HG03196 (cell line): Measurements from ENCODE around the gene CD96.
"Not testable (repeated sequence)": the region's sequence is repeated elsewhere in the genome, so short reads cannot be mapped to it uniquely, and the experiment has no call there.

Source experiments
- ATAC-seq: cut with Tn5 transposase; IDR thresholded peaks from one replicate; pipeline ENCODE4 v1.9.1; 2021; ENCODE audit not compliant: unreplicated experiment

The CD96 gene

DNA sequence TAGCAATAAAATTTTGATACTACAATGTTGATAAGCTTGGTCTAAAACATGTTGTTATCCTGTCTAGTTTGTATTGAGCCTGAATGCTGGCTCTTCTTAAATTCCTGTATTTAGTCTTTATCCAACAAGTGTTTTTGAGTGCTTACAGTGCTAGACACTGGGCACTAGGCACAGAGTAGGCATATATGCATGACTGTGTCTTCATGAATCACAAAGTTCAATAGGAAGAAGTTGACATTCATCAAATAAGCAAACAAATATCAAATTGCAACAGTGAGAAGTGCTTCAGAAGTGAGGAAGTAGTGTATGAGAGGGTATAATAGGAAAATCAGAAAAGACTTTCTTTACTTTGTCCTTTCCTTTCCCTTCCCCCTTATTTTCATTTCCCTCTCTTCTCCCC is 6.8 kb downstream of the CD96 start:
- ATAC-seq = no peak

DNA sequence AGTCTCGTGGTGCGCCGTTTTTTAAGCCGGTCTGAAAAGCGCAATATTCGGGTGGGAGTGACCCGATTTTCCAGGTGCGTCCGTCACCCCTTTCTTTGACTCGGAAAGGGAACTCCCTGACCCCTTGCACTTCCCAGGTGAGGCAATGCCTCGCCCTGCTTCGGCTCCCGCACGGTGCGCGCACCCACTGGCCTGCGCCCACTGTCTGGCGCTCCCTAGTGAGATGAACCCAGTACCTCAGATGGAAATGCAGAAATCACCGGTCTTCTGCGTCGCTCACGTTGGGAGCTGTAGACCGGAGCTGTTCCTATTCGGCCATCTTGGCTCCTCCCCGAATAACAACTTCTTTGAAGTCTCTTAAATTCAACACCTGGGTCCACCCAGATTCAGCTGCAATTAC is 19.9 kb downstream of the CD96 start:
- ATAC-seq = not testable (repeated sequence)

DNA sequence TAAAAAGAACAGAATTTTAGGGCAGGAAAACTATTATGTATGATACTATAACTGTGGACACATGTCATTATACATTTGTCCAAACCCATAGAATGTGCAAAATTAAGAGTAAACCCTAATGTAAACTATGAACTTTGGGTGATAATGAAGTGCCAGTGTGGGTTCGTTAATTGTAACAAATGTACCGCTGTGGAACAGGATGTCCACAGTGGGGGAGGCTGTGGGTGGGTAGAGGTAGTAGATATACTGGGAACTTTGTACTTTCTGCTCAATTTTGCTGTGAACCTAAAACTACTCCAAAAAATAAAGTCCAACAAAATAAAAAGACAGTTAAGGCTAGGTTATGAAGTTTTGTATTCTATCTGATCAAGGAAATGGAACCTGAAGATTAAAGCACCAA is 24.8 kb downstream of the CD96 start:
- ATAC-seq = no peak

DNA sequence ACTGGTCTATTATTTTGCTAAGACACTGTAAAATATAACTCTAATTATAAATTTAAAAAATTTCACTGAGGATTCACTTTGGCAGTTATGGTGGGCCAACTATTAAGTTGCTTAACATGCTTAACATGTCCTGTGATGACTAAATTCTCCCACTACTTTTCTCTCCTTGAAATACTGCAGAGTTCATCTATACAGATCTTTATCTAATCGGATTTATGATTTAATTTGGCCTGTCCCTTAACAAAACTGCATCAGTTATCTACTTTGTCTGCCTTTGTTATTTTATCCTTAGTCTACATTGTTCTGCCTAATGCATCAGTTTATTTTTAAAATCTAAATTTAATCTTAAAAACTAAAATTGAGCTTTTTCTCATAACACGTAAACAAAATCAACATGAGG is 26.4 kb downstream of the CD96 start:
- ATAC-seq = no peak

DNA sequence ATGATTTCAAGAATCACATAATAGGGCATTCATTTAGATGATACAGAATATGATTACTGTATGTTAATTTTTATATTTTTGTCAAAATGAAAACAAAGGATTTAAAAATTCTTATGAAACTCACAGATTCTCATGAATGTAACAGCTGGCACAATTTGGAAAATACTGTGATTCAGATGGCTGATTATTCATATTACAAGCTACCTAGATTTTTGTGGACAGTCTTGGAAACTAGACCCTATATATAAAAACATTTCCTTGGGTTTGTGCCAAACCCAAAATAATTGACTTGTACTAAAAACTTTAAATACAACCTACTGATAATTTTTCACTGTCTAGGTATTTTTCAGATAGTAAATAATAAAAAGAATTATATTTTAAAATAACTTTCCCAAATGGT is 26.9 kb downstream of the CD96 start:
- no peak for ATAC-seq

DNA sequence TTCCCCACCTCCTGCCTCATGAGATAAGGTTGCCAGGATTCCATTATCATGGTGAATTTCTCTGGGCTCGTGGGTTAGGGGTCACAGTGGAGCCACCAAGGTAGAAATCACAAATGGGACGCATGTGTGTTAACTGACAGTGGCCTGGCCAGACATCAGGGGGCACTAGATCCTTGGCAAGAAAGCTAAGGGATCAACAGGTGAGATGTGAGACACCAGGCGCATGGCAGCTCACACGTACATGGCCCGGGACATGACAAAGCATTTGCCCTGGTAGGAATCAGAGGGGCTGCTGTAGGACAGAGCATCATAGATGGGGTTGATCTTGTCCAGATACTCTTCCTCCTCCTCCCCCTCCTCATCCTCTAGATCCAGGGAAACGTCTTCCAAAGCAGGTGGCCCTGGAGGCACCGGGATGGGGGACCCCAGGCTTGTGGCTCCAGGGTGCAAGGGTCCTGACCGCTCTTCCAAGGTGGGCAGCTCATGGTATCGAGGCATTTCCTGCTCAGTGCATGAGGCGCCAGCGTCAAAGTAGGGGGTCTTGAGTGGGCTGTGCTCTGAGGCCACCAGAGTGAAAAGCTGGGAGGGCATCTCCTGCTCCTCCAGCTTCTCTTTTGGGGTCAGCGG is 28.5 kb downstream of the CD96 start:
- no peak for ATAC-seq

DNA sequence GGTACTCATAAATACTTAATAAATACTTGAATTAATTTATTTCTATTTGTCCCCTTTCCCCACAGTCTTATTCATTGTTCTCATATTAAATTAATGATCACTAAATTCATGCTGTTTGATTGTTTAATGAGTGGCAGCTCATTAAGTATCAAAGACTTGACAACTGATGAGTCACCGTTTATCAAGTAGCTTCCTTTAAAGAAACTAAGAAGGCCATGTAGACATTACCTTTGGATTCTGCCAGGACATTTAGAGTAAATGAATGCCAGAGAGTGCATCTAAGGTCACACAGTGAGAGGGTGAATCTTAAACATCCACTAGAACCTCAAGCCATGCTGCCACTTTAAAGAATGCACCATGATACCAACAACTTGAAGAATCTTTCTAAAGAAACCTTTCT is 29.3 kb downstream of the CD96 start:
- no peak for ATAC-seq

DNA sequence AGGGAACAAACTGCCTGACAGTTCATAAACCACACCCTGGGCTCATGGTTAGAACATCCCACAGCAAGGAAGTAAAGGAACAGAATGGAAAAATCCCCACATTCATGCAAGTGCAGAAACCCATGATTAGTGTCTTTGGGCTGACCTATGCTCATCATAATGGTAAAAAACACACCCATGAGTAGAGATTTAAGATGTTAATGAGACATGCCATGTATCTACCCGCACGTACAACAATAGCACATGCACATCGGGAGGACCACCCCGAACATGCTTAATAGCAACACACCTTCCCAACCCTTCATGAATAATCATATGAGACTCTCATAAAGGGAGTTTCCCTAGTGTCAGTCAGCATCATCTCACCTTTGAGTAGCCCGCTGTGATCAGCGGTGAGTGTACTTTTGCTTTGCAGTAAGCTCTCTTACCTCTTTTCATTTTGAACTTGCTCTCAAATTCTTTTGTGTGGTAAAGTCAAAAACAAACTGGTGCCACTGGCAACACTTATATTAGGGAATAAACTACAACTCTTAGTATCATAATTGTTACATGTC is 30.0 kb downstream of the CD96 start:
- no peak for ATAC-seq

DNA sequence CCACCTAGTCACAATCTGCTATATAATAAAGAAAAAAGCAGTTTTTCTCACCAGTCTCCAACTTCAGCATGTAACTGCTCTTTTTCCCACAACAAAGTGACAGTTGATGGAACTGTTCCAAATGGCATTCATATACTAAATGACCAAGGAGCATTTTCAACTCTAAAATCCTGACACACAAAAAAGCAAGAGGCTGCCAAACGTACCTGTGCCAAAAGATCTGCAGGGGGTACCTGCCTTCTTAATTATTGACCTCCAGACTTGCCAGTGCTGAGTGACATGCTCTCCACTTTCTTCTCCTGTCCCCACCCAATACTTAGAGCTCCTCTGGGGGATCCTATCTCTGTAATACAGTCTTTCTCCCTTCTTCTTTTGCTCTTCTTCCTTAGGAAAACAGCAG is 35.1 kb downstream of the CD96 start:
- no peak for ATAC-seq

DNA sequence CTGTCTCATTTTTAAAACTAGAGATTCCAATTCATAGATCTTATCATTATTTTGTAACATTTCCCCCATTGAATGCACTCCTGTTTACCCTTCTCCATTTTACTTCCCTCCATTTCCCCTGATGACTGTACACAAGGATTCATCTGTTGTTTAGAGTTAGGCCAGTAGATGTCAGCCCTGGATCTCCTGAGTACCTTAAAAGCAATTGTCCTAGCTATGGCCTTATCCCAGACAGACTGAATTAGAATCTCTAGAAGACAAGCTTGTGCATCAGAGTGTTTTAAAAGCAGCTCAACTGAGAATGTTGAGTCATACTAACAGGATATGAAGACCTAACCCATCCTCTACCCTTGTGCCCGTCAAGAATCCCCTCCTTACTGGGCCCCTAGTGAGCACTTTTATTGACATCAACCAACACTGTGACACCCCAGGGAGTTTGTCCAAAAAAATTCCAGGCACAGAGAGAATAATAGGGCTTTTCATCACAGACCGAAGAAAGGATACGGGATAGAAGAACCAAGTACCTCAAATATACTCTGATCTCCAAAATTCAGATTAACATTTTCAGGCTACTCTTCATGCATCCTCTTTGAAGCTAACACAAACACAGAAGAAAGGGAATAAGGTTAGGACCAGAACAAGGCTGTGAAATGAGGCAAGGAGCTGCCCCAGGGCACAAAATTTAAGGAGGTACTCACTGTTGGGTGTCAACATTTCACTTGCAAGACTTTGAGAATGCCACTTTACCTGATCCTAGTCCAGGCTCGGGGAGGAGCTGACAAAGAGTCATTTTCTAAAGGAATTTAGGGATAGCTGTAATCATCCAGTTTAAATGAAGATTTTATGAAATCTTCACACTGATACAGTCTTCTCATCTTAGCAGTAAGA is 36.0 kb downstream of the CD96 start:
- peak; percentile 85 for ATAC-seq

DNA sequence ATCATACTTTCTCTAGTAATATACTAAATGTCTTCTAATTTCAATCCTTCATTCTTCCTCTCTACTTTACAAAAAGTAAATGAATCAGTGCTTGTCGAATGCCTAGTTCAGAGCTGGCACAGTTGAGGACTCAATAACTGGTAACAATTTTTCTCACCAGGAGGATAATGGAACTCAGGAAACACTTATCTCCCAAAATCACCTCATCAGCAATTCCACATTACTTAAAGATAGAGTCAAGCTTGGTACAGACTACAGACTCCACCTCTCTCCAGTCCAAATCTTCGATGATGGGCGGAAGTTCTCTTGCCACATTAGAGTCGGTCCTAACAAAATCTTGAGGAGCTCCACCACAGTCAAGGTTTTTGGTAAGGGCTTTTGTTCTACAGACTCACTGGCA is 36.9 kb downstream of the CD96 start:
- ATAC-seq = no peak

DNA sequence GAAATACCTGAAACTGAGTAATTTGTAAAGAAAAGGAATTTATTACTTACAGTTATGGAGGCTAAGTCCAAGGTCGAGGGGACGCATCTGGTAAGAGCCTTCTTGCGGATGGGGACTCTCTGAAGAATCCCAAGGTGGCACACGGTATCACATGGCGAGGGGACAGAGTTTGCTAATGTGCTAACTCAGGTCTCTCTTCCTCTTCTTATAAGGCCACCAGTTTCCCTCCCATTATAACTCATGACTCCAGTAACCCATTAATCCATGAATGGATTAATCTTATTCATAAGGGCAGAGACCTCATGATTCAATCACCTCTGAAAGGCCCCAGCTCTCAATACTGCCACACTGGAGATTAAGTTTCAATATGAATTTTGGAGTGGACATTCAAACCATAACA is 37.5 kb downstream of the CD96 start:
- ATAC-seq = no peak

DNA sequence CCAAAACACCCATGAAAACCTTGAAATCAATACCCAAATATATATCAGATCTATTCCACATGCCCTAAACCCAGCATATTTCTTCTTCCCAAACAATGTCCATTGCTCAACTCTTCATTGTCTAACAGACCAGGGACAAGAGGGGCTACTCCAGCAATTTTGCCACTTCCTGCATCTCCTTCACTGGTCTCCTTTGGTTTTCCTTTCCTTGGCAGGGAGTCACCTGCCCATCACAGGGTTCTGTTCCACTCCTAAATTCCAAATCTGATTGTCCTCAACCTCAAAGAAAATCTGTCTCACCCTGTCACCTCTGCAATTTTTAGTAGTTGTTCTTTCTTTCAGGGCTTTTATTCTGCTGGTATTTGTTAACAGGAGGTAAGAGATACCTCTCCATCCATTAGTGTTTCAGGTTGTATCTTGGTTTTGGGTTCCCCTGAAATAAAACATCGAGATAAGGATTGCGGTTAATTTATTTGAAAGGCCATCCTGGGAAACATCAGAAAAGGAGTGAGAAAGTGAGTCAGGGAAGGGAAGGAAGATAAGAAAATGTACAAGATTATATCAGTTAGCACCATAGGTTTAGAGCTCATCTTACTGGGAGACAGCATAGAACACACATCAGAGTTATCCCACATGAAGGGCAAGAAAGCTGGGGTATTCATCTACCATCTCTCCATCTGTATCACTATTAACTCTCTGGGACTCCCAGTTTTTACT is 39.6 kb downstream of the CD96 start:
- ATAC-seq = no peak

DNA sequence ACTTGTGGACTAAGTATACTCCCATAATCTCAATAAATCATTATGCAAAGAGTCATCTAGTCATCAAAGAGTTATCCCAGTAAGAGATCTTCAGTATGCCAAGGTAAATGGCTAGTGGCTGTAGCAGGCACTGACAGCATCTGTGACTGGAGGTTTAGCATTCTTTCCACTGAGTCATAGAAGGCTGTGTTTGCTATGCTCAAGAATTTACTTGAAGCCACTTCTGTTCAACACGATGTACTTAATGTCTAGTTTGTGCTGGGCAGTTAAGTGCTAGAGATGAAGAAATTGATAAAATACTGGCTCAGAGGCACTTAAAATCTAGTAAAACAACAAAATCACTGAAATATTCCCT is 40.1 kb downstream of the CD96 start:
- no peak for ATAC-seq

DNA sequence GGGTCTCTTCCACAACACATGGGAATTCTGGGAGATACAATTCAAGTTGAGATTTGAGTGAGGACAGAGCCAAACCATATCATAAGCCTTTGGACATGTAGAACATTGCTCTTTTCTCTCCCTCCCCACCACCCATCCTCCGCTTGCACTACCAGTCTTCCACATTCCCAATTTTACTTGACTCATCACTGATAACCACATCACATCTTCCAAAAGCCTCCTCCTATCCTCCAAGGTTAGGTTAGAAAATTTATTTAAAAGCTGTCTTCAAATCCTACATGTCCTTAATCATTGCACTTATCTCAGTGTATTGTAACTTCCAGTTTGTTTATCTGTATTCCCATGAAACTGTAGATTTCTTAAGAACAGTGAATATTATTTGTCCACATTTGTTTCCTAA is 42.7 kb downstream of the CD96 start:
- ATAC-seq = no peak

DNA sequence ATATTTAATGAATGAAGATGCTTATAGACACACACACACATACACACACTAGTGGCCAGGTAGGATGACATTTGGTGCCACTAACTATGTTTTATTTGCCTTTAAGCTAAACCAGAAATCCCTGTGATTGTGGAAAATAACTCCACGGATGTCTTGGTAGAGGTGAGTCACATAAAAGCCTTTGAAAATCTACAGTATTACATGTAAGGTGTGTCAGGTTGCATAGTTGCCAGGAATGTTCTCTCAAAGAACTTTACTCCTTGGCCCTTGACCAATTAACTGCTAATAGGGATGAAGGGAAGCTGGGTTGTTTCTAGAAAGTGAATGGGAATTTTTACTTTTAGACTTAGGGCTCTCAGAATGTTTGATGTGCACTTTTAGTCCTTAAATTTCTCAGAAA is 43.2 kb downstream of the CD96 start:
- no peak for ATAC-seq

DNA sequence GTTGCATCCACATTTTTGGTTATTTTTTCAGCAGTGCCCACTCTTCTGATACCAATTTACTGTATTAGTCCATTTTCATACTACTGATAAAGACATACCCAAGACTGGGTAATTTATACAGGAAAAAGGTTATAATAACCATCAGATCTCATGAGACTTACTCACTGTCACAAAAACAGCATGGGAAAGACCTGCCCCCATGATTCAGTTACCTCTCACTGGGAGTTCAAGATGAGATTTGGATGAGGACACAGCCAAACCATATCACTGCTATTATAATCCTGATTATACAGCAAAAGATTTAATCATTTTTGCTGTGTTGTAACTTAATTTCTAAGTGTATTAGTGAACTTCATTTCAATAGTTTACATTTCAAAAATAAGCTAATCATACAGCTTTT is 46.5 kb downstream of the CD96 start:
- ATAC-seq = no peak

DNA sequence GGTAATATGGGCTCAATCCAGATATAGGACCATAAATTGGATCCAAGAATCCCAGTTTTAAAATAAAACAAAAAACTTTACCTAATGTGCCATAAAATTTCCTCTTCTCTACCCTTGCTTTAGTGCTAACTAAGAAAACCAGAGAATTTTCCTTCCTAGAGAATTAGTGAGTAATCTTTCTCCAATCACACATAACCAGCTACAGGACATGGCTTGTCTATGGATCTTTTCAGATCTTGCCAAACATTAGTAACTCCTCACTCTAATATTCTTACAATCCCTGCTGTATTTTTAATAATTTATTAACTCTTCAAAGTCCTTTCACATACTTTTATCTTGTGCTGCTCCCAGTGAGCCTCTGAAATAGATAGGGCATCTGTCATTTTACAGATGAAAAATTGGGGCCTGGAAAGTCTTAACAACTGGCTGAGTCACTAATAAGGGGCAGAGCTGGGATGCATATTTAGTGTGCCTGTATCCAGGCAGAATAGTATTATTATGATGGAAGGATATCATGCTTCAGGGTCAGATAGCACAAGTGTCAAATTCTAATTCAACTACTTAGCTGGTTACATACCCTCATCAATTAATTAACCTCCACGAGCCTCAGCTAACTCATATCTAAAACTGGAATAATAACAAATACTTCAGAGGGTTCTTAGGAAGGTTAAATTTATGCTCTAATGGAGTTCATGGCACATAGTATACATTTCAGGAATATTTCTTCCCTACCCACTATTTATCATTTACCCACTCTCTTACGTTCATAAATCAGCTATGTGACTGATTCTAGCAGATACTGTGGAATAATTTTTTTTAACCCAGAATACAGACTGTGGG is 47.5 kb downstream of the CD96 start:
- no peak for ATAC-seq

DNA sequence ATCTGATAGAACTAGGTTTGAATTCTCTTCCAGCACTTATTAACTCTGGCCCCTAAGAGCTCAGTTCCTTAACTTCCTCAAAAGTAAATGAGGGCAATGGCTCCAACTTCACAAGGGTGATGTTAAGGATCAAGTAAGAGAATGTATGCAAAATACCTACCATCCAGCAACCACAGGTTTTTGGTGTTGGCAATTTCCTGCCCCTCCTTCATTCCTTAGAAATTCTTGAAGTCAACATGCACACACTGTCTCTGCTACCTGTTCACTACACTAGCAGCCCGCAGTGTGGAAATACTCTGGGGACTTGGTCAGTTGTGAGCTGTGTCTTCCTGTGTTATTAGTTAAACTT is 48.1 kb downstream of the CD96 start:
- ATAC-seq = no peak

DNA sequence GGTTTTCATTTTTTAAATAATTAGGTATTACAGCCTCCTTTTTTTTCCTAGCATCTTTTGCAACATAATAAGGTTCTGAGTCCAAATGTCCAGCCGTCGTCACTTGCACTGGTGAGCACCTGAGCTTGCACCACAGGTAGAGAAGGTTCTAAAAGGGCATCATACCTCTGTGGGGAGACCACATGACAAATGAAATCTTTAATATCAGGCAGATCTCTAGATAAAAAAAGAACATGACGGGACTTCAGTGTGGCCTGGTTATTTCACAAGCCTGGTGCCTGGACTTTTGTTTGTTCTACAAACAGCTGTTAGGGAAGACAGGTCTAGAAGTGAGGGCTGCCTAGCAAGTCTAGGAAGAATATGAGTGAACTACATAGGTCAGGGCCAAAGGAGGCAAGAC is 49.6 kb downstream of the CD96 start:
- no peak for ATAC-seq

DNA sequence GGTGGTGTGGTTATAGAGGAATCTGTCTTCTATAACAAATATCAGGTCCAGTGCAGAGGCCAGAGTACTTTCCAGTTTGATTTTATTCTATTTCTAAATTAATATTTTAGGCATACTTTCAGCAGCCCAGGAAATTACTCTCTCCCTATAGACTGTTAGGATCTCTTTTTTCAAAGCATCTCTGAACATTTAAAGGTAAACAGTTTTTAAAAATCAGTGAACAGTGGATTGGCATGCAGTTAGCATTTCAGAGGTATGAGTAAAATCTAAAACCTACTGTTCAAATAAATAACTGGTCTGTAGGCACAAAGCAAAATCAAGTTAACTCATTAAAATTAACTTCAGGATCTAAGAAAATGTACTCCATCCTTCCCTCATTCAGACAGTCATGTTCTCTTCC is 50.1 kb downstream of the CD96 start:
- no peak for ATAC-seq
